NCI-H1436 (cell line): ENCODE data around the gene LRRC17.
"Not testable (repeated sequence)": the region's sequence is repeated elsewhere in the genome, so short reads cannot be mapped to it uniquely, and the experiment has no call there.

ENCODE experiments used
- DNase-seq: peaks from one replicate; lab custom pipeline; 2025; lab: John Stamatoyannopoulos, UW

Gene LRRC17

DNA sequence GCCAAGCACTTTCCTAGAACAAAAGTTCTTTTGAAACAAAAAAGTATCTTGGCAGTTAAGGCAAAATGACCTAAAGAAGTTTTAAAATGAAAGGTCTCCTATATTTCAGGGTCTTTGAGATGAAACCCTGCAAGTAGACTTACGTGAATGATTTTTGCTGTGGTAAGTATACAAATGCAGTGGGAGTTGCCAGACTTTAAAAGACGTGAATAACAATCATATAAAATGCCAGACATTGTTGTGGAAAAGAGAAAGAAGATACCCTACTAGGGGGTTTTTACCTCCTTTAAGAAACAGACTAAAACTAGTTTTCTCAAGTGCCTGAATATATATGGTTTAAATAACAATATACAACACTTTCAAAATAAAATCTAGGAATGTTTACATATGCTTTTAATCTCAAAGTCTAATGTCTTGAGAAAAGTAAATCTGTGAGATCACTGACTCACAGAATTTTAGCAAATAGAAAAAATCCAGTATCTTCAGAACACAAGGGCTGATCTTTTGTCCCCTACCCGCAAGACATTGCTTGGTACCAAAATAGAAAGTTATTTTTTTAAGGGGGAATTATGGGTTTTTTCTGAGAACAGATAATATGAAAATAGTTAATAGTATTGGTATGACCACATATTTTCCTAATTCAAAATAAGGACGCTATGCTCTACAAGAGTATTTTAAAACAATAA lies 29.5 kb downstream of the LRRC17 start:
- DNase-seq: no peak

DNA sequence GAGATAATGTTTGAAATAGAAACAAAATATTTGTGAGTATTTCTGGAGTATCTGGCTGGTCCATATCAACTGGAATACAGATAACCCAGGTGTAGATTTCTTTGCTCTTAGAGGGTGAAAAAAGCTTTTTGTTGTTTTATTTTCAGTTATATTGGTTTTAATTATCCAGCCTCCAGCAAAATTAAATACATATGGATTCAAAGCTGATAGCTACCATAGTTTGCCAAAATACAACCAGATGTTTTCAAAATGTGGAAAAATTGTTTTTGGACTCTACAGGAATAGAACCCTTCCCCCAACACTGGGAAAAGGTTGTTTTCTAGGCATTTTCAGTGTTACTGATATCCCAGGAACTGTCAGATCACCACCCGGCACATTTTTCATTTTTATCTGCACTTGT lies 30.1 kb downstream of the LRRC17 start:
- DNase-seq: no peak

DNA sequence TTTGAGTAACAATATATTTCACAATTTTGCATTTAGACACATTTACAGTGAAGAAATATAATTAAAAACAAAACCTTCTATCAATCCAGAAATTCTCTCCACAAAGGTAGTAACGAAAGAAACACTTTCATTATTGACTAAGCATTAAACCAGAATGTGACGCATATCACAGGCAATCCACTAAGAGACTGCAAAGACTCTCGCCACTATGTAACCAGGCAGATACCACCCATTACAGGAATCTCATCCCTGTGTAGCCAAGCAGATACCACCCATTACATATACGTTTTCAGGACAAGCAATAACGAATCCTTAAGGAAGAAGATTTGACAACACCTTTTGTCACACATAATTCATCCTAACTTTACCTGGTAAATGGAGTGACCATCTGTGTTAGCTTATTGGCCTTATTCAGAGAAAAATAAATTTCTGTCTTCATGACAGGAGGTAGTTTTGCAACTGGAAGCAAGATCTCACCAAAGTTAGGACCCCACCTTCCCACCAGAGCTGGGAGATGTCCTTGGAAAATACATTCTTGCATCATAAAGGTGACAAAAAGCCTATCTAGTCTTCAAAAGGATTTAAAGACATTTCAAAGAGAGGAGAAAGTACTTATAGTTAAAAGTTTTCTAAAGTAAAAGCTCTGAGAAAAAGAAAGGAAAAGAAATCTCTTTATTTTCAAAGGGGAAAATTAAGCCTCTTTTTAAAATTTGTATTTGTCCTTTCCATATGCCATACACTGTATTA lies 30.8 kb downstream of the LRRC17 start:
- no peak for DNase-seq

DNA sequence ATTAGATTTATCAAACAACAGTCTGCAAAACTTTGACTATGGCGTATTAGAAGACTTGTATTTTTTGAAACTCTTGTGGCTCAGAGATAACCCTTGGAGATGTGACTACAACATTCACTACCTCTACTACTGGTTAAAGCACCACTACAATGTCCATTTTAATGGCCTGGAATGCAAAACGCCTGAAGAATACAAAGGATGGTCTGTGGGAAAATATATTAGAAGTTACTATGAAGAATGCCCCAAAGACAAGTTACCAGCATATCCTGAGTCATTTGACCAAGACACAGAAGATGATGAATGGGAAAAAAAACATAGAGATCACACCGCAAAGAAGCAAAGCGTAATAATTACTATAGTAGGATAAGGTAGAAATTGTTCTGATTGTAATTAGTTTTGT lies 31.4 kb downstream of the LRRC17 start:
- DNase-seq: no peak

DNA sequence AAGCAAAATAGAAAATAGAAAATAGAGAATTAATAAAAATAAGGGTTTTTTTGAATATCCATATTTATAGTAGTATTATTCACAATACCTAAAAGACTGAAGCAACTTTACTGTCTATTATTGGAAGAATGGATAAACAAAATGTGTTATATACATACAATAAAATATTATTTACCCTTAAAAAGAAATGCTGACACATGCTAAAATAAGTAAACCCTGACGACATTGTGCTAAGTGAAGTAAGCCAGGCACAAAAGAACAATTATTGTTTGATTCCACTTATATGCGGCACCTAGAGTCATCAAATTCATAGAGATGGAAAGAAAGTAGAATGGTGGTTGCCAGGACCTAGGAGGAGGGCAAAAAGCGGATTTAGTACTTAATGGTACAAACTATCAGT lies 39.0 kb downstream of the LRRC17 start:
- no peak for DNase-seq

DNA sequence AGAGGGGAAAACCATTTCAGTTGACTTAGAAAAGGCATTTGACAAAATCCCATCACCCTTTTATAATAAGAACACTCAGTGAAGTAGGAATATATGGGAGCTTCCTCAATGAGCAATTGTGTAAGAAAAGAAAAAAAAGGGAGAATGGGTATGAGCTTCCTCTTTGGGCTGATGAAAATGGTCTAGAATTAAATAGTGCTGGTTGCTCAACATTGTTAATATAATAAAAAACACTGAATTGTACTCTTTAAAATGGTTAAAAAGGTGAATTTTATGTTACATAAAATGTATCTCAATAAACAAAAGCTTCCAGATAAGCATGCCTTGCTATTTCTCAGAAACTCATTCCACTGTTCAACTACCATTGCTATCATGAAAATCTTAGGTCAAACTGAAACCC lies 40.6 kb downstream of the LRRC17 start:
- DNase-seq: no peak

DNA sequence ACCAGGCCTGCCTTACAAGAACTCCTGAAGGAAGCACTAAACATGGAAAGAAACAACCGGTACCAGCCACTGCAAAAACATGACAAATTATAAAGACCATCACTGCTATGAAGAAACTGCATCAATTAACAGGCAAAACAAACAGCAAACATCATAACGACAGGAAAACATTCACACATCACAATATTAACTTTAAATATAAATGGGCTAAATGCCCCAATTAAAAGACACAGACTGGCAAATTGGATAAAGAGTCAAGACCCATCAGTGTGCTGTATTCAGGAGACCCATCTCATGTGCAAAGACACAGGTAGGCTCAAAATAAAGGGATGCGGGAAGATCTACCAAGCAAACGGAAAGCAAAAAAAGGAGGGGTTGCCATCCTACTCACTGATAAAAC lies 41.6 kb downstream of the LRRC17 start:
- DNase-seq: not testable (repeated sequence)

DNA sequence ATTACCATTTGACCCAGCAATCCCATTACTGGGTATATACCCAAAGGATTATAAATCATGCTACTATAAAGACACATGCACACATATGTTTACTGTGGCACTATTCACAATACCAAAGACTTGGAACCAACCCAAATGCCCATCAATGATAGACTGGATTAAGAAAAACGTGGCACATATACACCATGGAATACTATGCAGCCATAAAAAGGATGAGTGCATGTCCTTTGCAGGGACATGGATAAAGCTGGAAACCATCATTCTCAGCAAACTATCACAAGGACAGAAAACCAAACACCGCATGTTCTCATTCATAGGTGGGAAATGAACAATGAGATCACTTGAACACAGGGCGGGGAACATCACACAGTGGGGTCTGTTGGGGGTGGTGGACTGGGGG lies 45.2 kb downstream of the LRRC17 start:
- not testable (repeated sequence) for DNase-seq

DNA sequence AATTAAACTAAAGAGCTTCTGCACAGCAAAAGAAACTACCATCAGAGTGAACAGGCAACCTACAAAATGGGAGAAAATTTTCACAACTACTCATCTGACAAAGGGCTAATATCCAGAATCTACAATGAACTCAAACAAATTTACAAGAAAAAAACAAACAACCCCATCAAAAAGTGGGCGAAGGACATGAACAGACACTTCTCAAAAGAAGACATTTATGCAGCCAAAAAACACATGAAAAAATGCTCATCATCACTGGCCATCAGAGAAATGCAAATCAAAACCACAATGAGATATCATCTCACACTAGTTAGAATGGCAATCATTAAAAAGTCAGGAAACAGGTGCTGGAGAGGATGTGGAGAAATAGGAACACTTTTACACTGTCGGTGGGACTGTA lies 49.2 kb downstream of the LRRC17 start:
- not testable (repeated sequence) for DNase-seq

DNA sequence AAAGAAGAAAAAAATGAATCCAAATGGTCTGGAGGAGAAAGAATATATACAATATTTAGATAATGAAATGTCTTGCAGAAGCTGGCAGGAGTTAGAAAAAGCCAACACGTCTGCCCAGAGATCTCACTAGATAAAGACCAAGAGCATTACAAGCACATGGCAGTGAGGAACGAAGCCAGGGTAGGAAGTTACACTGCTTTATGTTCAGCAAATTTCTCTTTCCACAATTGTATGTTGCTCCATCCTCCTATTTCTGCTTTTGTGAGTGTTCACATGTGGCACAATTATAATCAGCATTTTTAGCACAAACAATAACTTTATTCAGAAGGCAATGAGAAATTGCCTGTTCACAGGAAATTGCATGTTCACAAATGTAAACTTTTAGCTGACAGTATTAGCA lies 53.7 kb downstream of the LRRC17 start:
- no peak for DNase-seq

DNA sequence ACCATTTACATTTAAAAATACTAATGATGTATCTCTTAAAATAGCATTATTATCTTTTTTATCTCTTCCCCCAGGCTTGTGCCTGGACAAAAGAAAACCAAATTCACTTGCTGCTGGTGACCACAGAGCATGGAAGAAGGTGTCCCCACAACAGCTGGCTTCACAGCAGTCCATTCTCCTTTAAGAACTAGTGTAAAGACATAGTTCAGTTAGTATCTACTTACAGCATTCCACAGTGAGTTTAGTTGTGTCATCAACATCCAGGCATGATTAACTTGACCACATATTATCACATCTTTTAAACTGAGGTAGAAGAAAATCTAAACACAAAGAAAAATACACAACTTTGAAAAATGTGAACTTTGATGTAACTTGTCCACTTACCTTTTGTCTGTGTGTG lies 55.0 kb downstream of the LRRC17 start:
- DNase-seq: no peak

DNA sequence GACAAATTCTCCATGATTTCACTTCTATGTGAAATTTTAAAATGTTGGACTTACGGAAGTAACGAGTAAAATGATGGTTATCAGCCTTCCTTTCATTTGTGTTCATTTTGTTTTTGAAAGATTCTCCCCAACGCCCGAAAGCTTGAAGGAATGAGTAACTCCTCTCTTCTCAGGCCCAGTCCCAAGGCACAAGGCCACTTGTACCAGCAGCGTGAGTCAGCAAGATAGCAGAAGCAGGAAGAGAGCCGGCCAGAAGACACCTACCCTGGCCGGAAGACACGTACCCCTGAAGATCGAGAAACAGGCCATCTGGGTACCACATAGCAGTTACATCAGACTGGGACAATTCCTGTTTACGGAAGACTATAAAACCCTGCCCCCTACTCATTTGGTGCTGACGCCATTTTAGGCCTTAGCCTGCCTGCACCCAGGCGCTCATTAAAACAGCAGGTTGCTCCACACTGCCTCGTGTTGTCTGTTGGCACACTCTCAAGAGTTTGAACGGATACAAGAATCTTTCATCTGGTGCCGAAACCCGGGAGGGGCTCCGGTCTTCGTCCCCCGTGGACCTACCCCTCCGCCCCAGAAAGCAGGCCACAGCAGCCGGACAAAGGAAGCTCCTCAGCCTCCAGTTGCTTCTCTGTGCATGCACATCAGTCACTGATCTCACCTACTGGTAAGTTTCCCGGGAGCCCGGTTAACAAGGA lies 60.4 kb downstream of the LRRC17 start:
- DNase-seq: no peak

DNA sequence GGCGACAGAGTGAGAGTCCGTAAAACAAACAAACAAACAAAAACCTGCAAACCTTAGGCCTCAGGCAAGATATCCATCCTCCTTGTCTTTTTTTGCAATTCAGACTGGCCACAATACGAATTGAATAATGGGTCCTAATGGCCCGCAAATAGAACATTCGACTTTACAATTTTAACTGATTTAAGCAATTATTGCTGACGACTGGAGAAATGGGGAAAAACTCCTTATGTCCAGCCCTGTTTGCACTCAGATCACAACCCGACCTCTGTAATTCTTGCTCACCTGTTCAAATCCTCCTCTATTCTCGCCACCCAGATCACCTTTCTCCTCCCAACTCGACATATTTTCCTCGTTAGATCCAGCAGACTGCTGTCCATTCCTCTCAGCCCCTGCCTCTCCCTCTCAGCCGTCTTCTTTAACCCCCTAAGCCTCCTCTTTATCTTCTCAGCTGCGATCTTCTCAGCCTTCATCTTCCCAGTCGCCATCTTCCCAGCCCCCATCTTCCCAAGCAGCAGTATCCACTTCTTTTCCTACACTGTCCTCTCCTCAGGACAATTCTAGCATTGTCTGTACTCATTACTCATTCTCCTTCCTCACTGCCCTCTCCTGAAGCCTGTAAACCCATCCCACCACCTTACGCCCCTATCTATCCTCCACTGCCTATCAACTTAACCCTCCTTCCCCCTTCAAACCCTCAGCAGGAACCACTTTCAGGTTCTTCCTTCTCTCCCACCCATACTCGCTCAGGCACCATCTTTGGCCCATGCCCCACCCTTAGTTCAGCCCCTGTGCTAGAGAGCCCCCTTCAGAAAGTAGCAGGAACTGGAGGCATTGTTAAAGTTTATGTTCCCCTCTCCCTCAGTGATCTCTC lies 61.8 kb downstream of the LRRC17 start:
- DNase-seq: no peak

DNA sequence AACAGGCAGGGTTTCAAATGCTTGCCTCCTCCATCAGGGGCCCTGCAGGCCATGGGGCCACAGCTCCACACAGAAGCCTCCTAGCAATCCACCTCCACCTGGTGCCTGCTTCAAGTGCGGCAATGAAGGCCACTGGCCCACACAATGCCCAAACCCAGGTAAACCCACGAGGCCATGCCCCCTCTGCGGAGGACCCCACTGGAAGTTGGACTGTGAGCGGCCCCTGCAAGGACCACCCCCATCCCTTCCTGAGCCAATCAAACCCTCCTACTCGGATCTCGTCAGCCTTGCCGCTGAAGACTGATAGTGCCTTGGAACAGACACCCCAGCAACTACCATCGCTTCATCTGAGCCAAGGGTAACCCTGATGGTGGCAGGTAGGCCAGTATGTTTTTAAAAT lies 63.1 kb downstream of the LRRC17 start:
- no peak for DNase-seq

DNA sequence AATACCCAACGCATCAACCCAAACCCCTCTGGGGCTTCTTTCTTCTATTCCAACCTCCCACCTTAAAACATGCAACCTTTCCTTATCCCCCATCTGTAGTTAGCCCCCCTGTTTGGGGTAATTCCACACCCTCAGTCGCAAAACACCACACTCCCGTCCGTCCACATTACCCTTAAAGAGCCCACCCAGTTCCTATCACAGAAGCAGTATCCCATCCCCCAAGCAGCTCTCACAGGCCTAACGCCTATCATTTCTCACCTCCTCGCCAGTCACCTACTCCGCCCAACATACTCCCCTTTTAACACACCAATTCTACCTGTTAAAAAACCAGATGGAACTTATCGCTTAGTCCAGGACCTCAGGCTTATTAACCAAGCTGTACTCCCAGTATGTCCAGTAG lies 63.7 kb downstream of the LRRC17 start:
- DNase-seq: no peak

DNA sequence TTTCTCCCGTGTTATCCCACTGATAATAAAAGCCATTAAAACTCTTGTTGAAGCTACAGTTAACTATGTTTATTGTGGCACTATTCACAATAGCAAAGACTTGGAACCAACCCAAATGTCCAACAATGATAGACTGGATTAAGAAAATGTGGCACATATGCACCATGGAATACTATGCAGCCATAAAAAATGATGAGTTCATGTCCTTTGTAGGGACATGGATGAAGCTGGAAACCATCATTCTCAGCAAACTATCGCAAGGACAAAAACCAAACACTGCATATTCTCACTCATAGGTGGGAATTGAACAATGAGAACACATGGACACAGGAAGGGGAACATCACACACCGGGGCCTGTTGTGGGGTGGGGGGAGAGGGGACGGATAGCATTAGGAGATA lies 64.8 kb downstream of the LRRC17 start:
- not testable (repeated sequence) for DNase-seq

DNA sequence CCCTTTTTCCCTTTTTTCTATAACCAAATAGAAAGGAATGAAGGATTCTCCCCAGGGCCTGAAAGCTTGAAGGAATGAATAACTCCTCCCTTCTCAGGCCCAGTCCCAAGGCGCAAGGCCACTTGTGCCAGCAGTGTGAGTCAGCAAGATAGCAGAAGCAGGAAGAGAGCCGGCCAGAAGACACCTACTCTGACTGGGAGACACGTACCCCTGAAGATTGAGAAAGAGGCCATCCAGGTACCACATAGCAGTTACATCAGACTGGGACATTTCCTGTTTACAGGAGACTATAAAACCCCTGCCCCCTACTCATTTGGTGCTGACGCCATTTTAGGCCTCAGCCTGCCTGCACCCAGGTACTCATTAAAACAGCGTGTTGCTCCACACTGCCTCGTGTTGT lies 65.5 kb downstream of the LRRC17 start:
- no peak for DNase-seq

DNA sequence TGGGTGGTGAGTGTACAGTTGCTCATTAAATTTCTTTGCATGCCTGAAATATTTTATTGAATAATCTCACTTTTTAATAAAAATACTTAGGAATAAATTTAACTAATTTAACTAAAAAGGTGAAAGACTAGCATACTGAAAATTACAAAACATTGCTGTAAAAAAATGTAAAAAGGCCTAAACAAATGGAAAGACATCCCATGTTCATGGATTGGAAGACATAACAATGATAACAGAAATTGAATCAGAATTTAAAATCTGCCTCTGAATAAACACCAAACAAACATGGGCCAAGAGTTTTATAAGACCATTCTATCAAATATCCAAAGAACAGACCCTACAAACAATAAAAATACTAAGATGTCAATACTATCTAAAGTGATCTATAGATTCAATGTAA lies 66.9 kb downstream of the LRRC17 start:
- DNase-seq: no peak

DNA sequence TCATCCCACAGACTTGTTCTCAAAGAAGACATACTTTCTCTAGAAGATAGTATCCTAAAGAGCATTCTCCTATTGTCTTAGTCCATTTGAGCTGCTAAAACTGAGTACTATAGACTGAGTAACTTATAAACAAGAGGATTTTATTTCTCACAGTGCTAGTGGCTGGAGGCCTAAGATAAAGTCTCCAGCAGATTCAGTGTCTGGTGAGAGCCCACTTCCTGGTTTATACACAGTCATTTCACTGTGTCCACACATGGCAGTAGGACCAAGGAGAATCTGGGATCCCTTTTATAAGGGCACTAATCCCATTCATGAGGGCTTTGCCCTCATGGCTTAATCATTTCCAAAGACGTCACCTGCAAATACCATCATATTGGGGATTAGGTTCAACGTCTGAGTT lies 68.7 kb downstream of the LRRC17 start:
- no peak for DNase-seq

DNA sequence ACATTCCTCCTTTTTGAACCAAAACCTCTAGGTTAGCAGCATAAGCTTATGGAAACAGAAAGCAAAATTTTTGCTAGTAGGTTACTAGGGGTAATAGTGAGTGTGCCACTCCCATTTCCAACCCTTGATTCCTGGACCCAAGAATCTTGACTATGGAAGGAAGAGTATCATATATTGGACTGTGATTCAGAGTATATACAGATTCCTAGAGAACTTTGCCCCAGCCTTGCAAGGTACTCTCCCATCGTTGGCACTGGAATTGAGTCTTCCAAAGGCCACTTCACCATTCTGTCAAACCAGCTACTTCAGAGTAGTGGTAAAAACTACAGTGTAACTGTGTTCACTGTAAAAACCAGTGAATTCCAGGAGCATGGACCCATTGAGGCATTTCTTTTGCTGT lies 69.4 kb downstream of the LRRC17 start:
- DNase-seq: no peak

DNA sequence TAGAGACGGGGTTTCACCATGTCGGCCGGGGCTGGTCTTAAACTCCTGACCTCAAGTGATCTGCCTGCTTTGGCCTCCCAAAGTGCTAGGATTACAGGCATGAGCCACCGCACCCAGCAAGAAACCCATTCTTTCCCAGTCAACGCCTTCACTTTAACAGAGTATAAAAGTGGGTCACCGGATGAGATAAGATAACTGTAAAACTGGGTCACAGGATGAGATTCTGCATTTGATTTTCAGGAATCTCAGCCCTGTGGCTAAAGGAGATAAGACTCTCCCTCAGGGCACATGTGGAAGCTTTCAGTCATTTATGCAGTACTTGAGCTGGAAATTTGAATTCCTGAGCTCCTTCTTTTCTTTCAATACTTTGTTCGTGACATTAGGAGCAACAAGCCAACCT lies 70.8 kb downstream of the LRRC17 start:
- no peak for DNase-seq

DNA sequence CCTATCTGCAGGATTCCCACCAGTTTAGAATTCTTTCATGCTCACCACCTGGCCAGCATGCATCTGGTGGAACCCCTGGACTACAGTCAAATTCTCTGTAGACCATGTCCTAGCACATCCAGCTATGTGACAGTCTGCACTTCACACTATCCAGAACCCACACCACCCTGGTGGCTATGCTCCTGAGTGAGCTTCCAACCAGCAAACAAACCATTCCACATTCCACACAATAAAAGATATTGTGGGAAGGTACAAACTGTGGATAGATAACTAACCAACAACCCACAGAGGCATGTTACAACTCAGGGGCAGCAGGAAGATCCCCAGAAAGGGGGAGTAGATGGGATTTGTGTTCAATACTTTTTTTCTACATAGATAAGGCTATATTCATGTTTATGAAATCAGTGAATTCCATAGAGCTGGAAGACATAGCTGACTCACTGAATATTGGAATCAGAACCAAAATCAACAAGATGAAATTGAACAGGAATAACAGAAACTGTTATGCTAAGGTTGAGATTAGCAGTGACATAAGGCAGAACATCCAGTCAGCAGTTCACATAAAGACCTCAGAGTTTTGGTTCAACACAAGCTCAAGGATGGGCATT lies 72.5 kb downstream of the LRRC17 start:
- DNase-seq: no peak
